ENCODE data around the gene MFSD12. TPM values are rescaled to one million over a fixed set of nuclear protein-coding genes. Genes with fewer than 3 reads are reported as not detected.

The MFSD12 gene
- total RNA-seq, 1 donor from 2014 or later = 76.9 TPM

- no peak overlapping the region for H3K27ac Mint-ChIP-seq
- TF ChIP-seq CTCF (IDR thresholded peaks at IDR 0.05) = no peak
- CTCF ChIA-PET = no interaction called here
- no peaks in the 10 kb centered on the region for H3K9me3 Mint-ChIP-seq
- DNase-seq (no peak), ATAC-seq (ENCODE audit: low read depth) (no peak)
- POLR2A ChIA-PET = no interaction called here
- no peaks in the 10 kb centered on the region for H3K27me3 Mint-ChIP-seq
- H3K4me3 Mint-ChIP-seq = no peak overlapping the region
- no peaks in the 10 kb centered on the region for H3K36me3 Mint-ChIP-seq (ENCODE audit: low read depth)
- intact Hi-C loops (cut with micrococcal nuclease) = no loop called here
- peaks cover 3% of the 10 kb centered on the region for H3K4me1 Mint-ChIP-seq
Observed at GRCh38 chr19:3599776-3600187, 42.4 kb upstream of the MFSD12 start.

- Mint-ChIP-seq H3K36me3 (ENCODE audit: low read depth) (no peaks in the 10 kb centered on the region), H3K27ac (no peak overlapping the region), H3K4me1 (no peaks in the 10 kb centered on the region), H3K27me3 (no peaks in the 10 kb centered on the region), H3K4me3 (no peak overlapping the region), H3K9me3 (no peaks in the 10 kb centered on the region)
- no peak for ATAC-seq (ENCODE audit: low read depth)
- ChIA-PET POLR2A (no interaction called here), CTCF (interaction anchor here (0.6 kb wide), 1 partner anchor 28 kb away, joined by 3 read pairs; no protein-coding TSS in a partner anchor)
- intact Hi-C loops (cut with micrococcal nuclease) = no loop called here
- no peak for DNase-seq
- no peak for TF ChIP-seq CTCF (IDR thresholded peaks at IDR 0.05)
Observed at GRCh38 chr19:3595521-3596061, 38.2 kb upstream of the MFSD12 start.

- intact Hi-C loops (cut with micrococcal nuclease) = no loop called here
- no peak for ATAC-seq (ENCODE audit: low read depth)
- CTCF ChIA-PET = no interaction called here
- no peaks in the 10 kb centered on the region for H3K4me1 Mint-ChIP-seq
- no peak overlapping the region for H3K27ac Mint-ChIP-seq
- DNase-seq = no peak
- no peak for TF ChIP-seq CTCF (IDR thresholded peaks at IDR 0.05)
- no peaks in the 10 kb centered on the region for H3K36me3 Mint-ChIP-seq (ENCODE audit: low read depth)
- no peak overlapping the region for H3K4me3 Mint-ChIP-seq
- POLR2A ChIA-PET = no interaction called here
- H3K27me3 Mint-ChIP-seq = no peaks in the 10 kb centered on the region
- H3K9me3 Mint-ChIP-seq = no peaks in the 10 kb centered on the region
Observed at GRCh38 chr19:3593156-3593555, 35.8 kb upstream of the MFSD12 start.

- TF ChIP-seq CTCF (IDR thresholded peaks at IDR 0.05) = no peak
- H3K27ac Mint-ChIP-seq = no peak overlapping the region
- H3K4me1 Mint-ChIP-seq = no peaks in the 10 kb centered on the region
- H3K4me3 Mint-ChIP-seq = no peak overlapping the region
- H3K27me3 Mint-ChIP-seq = no peaks in the 10 kb centered on the region
- H3K9me3 Mint-ChIP-seq = no peaks in the 10 kb centered on the region
- no peaks in the 10 kb centered on the region for H3K36me3 Mint-ChIP-seq (ENCODE audit: low read depth)
- ChIA-PET CTCF (interaction anchor here (1.3 to 1.5 kb wide), 3 partner anchors 15 to 126 kb away, joined by 3 to 6 read pairs (median 3); partner anchors contain the start of gene TBXA2R), POLR2A (no interaction called here)
- ATAC-seq (ENCODE audit: low read depth) = no peak
- intact Hi-C loops (cut with micrococcal nuclease) = no loop called here
- DNase-seq = no peak
Observed at GRCh38 chr19:3591876-3592613, 34.7 kb upstream of the MFSD12 start.

- H3K4me3 Mint-ChIP-seq = no peak overlapping the region
- H3K36me3 Mint-ChIP-seq (ENCODE audit: low read depth) = no peaks in the 10 kb centered on the region
- H3K27ac Mint-ChIP-seq = no peak overlapping the region
- CTCF ChIA-PET = interaction anchor here (1.3 to 1.5 kb wide), 2 partner anchors 16 to 127 kb away, joined by 3 read pairs; partner anchors contain the start of gene TBXA2R
- H3K4me1 Mint-ChIP-seq = no peaks in the 10 kb centered on the region
- DNase-seq (no peak), ATAC-seq (ENCODE audit: low read depth) (no peak)
- no peaks in the 10 kb centered on the region for H3K9me3 Mint-ChIP-seq
- no peak for TF ChIP-seq CTCF (IDR thresholded peaks at IDR 0.05)
- intact Hi-C loops (cut with micrococcal nuclease) = no loop called here
- POLR2A ChIA-PET = interaction anchor here (0.9 to 1.2 kb wide), 2 partner anchors 14 to 34 kb away, joined by 3 read pairs; no protein-coding TSS in a partner anchor
- no peaks in the 10 kb centered on the region for H3K27me3 Mint-ChIP-seq
Observed at GRCh38 chr19:3590991-3591659, 33.7 kb upstream of the MFSD12 start.

Measured in activated B cell treated with CpG ODN at 0.5 μM for 24 hours (primary cell).